Stimulated activated CD4-positive, alpha-beta T cell treated with anti-CD3 and anti-CD28 coated beads, Interleukin-12 subunit alpha, Interleukin-12 subunit beta, amount 100 ng/mL, for 48 hours (primary cell): ENCODE measurements around the gene ZNF423.

Experiments used
- DNase-seq, 3 donors: peaks; one replicate each; pipeline ENCODE4 v3.0.0-alpha.2; 2020; ENCODE audit warnings: low read depth in 2 of 3, low spot score in 1 of 3

The ZNF423 gene

GRCh38 chr16:49540836-49541235 is 315.1 kb downstream of the ZNF423 start:
- no peak for DNase-seq

- DNase-seq = no peak
Measured at GRCh38 chr16:49539758-49540157, 316.2 kb downstream of the ZNF423 start.

- DNase-seq = no peak
Measured at GRCh38 chr16:49537924-49538459, 317.9 kb downstream of the ZNF423 start.

GRCh38 chr16:49534901-49535610 is 320.9 kb downstream of the ZNF423 start:
- no peak for DNase-seq

GRCh38 chr16:49533422-49533821 is 322.5 kb downstream of the ZNF423 start:
- no peak for DNase-seq

- no peak for DNase-seq
Measured at GRCh38 chr16:49532873-49533272, 323.0 kb downstream of the ZNF423 start.

- no peak for DNase-seq
Measured at GRCh38 chr16:49531931-49532840, 323.7 kb downstream of the ZNF423 start.

- no peak for DNase-seq
Measured at GRCh38 chr16:49531425-49531824, 324.5 kb downstream of the ZNF423 start.

GRCh38 chr16:49530427-49530970 is 325.4 kb downstream of the ZNF423 start:
- DNase-seq = no peak

- no peak for DNase-seq
Measured at GRCh38 chr16:49529411-49530045, 326.4 kb downstream of the ZNF423 start.

- DNase-seq = no peak
Measured at GRCh38 chr16:49528866-49529288, 327.0 kb downstream of the ZNF423 start.

GRCh38 chr16:49528060-49528865 is 327.6 kb downstream of the ZNF423 start:
- DNase-seq = peak in 2 of 3 donors; percentile 11 to 14

- no peak for DNase-seq
Measured at GRCh38 chr16:49527611-49528010, 328.3 kb downstream of the ZNF423 start.

GRCh38 chr16:49526860-49527365 is 329.0 kb downstream of the ZNF423 start:
- no peak for DNase-seq

GRCh38 chr16:49524947-49525315 is 331.0 kb downstream of the ZNF423 start:
- no peak for DNase-seq

GRCh38 chr16:49524216-49524946 is 331.5 kb downstream of the ZNF423 start:
- DNase-seq = no peak

- DNase-seq = no peak
Measured at GRCh38 chr16:49523435-49524159, 332.3 kb downstream of the ZNF423 start.

GRCh38 chr16:49521734-49522325 is 334.1 kb downstream of the ZNF423 start:
- no peak for DNase-seq
